ENCODE data around the gene PANK3. TPM values are rescaled to one million over a fixed set of nuclear protein-coding genes. Genes with fewer than 3 reads are reported as not detected.

Gene PANK3
- total and polyA plus RNA-seq, 10 of the 15 experiments (the other 5 are each of a cell fraction or from before 2014, with no cell fraction given): 4.7 to 43.7 (median 23.9) TPM

DNA sequence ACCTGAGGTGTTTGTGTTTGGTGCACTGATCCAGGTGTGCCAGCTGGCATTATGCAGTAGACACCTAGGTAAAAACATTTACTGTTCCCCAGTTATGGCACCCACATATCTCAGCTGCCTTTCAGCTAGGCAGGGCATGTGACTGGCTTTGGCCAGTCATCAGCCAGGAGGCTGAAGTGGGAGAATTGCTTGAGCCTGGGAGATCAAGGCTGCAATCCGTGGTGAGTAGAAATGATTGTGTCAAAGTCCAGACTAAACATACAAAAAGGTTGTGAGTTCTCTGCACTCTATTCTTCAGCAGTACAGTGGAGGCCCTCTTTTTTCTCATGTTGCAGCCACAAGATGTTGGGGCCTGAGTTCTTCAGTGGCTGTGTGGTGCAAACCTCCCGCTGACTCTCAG is 53.3 kb downstream of the PANK3 start:
- Histone ChIP-seq H3K4me3 (no peak overlapping the region), H3K4me1 (ENCODE audit: control insufficient read depth, insufficient read depth, low read length) (no peaks in the 10 kb centered on the region), H3K36me3 (ENCODE audit: control insufficient read depth in 2 of 2, insufficient read depth in 2 of 2, low read length in 1 of 2) (no peaks in the 10 kb centered on the region), H3K79me2 (ENCODE audit: control insufficient read depth, insufficient read depth, low read length) (no peaks in the 10 kb centered on the region), H3K4me2 (ENCODE audit: control insufficient read depth, insufficient read depth) (no peak overlapping the region), H3K9me3 (replicated peaks; ENCODE audit: control insufficient read depth, insufficient read depth, low read length) (peaks cover 2% of the 10 kb centered on the region; the same call in 1 of the 3 replicates), H2AFZ (ENCODE audit: control insufficient read depth, low read depth, low read length) (no peak overlapping the region), H4K20me1 (ENCODE audit: control insufficient read depth, insufficient read depth) (no peaks in the 10 kb centered on the region), H3K27ac (ENCODE audit: control insufficient read depth, insufficient read depth) (no peak overlapping the region), H3K27me3 (replicated peaks in 1 of 2; ENCODE audit: control insufficient read depth in 2 of 2, insufficient read depth in 2 of 2, low read length in 1 of 2) (peaks cover 0 to 3% of the 10 kb centered on the region in 2 experiments; a peak in 1 of 4 replicates), H3K9ac (ENCODE audit: control insufficient read depth, insufficient read depth, low read length) (no peak overlapping the region)
- intact Hi-C loops (cut with micrococcal nuclease; ENCODE audit: unreplicated experiment) (no loop called here), in situ Hi-C loops (cut with MboI) (no loop called here)
- SMC1A ChIA-PET (ENCODE audit: uncharacterized antibody, unreplicated experiment): interaction anchor here (1.0 kb wide), 1 partner anchor 229 kb away, joined by 3 read pairs; no protein-coding TSS in a partner anchor
- ATAC-seq (no peak), DNase-seq (ENCODE audit: low read depth, low spot score) (no peak), FAIRE-seq (no peak)
- 79% methylated on average over 2 of the region's 2 CpGs for WGBS (ENCODE audit: insufficient coverage, insufficient replicate concordance, low lambda C conversion rate, missing lambda C conversion rate)
- CTCF ChIA-PET: no interaction called here
- no peak for TF ChIP-seq CHD1 (IDR thresholded peaks at IDR 0.05; ENCODE audit: low read depth, low read length)
- TF ChIP-seq, protein P1, sequence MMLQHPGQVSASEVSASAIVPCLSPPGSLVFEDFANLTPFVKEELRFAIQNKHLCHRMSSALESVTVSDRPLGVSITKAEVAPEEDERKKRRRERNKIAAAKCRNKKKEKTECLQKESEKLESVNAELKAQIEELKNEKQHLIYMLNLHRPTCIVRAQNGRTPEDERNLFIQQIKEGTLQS (IDR thresholded peaks at IDR 0.05; ENCODE audit: borderline replicate concordance, extremely low read depth, low read depth, low read length): no peak
- TF ChIP-seq NFYA (IDR thresholded peaks at IDR 0.05; ENCODE audit: borderline replicate concordance, low read depth, low read length): no peak
- no peak for TF ChIP-seq NFYB (IDR thresholded peaks at IDR 0.05; ENCODE audit: insufficient read depth, low read depth, low read length)
- no peak for TF ChIP-seq EP300 (IDR thresholded peaks at IDR 0.05; ENCODE audit: borderline replicate concordance in 1 of 2, control insufficient read depth in 1 of 2, low read depth in 2 of 2, low read length in 2 of 2)
- TF ChIP-seq GATAD2B (conservative IDR thresholded peaks at IDR 0.05; ENCODE audit: low read depth): no peak
- TF ChIP-seq, protein P2, sequence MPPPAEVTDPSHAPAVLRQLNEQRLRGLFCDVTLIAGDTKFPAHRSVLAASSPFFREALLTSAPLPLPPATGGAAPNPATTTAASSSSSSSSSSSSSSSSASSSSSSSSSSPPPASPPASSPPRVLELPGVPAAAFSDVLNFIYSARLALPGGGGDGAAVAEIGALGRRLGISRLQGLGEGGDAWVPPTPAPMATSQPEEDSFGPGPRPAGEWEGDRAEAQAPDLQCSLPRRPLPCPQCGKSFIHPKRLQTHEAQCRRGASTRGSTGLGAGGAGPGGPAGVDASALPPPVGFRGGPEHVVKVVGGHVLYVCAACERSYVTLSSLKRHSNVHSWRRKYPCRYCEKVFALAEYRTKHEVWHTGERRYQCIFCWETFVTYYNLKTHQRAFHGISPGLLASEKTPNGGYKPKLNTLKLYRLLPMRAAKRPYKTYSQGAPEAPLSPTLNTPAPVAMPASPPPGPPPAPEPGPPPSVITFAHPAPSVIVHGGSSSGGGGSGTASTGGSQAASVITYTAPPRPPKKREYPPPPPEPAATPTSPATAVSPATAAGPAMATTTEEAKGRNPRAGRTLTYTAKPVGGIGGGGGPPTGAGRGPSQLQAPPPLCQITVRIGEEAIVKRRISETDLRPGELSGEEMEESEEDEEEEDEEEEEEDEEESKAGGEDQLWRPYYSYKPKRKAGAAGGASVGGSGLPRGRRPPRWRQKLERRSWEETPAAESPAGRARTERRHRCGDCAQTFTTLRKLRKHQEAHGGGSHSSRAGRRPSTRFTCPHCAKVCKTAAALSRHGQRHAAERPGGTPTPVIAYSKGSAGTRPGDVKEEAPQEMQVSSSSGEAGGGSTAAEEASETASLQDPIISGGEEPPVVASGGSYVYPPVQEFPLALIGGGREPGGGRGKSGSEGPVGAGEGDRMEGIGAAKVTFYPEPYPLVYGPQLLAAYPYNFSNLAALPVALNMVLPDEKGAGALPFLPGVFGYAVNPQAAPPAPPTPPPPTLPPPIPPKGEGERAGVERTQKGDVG (CRISPR knock-in tag; IDR thresholded peaks at IDR 0.05): no peak
- TF ChIP-seq, protein P3, sequence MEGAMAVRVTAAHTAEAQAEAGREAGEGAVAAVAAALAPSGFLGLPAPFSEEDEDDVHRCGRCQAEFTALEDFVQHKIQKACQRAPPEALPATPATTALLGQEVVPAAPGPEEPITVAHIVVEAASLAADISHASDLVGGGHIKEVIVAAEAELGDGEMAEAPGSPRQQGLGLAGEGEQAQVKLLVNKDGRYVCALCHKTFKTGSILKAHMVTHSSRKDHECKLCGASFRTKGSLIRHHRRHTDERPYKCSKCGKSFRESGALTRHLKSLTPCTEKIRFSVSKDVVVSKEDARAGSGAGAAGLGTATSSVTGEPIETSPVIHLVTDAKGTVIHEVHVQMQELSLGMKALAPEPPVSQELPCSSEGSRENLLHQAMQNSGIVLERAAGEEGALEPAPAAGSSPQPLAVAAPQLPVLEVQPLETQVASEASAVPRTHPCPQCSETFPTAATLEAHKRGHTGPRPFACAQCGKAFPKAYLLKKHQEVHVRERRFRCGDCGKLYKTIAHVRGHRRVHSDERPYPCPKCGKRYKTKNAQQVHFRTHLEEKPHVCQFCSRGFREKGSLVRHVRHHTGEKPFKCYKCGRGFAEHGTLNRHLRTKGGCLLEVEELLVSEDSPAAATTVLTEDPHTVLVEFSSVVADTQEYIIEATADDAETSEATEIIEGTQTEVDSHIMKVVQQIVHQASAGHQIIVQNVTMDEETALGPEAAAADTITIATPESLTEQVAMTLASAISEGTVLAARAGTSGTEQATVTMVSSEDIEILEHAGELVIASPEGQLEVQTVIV (IDR thresholded peaks at IDR 0.05; ENCODE audit: borderline replicate concordance, partially characterized antibody): no peak
- no peak for TF ChIP-seq TBL1XR1 (IDR thresholded peaks at IDR 0.05; ENCODE audit: low read depth, low read length)
- TF ChIP-seq ESRRA (IDR thresholded peaks at IDR 0.05; ENCODE audit: low read length): no peak
- TF ChIP-seq HDAC2 (IDR thresholded peaks at IDR 0.05): no peak
- TF ChIP-seq RFX5 (IDR thresholded peaks at IDR 0.05; ENCODE audit: low read depth, low read length): no peak
- no peak for TF ChIP-seq MTA3 (IDR thresholded peaks at IDR 0.05; ENCODE audit: borderline replicate concordance, low read length)
- TF ChIP-seq, protein P4, sequence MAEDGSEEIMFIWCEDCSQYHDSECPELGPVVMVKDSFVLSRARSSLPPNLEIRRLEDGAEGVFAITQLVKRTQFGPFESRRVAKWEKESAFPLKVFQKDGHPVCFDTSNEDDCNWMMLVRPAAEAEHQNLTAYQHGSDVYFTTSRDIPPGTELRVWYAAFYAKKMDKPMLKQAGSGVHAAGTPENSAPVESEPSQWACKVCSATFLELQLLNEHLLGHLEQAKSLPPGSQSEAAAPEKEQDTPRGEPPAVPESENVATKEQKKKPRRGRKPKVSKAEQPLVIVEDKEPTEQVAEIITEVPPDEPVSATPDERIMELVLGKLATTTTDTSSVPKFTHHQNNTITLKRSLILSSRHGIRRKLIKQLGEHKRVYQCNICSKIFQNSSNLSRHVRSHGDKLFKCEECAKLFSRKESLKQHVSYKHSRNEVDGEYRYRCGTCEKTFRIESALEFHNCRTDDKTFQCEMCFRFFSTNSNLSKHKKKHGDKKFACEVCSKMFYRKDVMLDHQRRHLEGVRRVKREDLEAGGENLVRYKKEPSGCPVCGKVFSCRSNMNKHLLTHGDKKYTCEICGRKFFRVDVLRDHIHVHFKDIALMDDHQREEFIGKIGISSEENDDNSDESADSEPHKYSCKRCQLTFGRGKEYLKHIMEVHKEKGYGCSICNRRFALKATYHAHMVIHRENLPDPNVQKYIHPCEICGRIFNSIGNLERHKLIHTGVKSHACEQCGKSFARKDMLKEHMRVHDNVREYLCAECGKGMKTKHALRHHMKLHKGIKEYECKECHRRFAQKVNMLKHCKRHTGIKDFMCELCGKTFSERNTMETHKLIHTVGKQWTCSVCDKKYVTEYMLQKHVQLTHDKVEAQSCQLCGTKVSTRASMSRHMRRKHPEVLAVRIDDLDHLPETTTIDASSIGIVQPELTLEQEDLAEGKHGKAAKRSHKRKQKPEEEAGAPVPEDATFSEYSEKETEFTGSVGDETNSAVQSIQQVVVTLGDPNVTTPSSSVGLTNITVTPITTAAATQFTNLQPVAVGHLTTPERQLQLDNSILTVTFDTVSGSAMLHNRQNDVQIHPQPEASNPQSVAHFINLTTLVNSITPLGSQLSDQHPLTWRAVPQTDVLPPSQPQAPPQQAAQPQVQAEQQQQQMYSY (CRISPR knock-in tag; IDR thresholded peaks at IDR 0.05): no peak
- RAD21 ChIA-PET (ENCODE audit: unreplicated experiment): no interaction called here
- POLR2A ChIA-PET: no interaction called here
- BruUV-seq (replicated peaks): no TSS peak
